ENCODE measurements around the gene MUC5B.
"Not testable (repeated sequence)": the region's sequence is repeated elsewhere in the genome, so short reads cannot be mapped to it uniquely, and the experiment has no call there.

Gene MUC5B

GRCh38 chr11:1222491-1223345, at the start of gene MUC5B:
Gene MUC5B, plus strand, starts transcription at chr11:1223066. Its CDS starts 58 bp downstream, at chr11:1223124.
- DNase-seq (ENCODE audit: low spot score), result no peak

- not testable (repeated sequence) for DNase-seq (ENCODE audit: low spot score)
Measured at GRCh38 chr11:1173396-1173795, 49.5 kb upstream of the MUC5B start.

GRCh38 chr11:1174441-1175370, 48.2 kb upstream of the MUC5B start:
- no peak for DNase-seq (ENCODE audit: low spot score)

- no peak for DNase-seq (ENCODE audit: low spot score)
Measured at GRCh38 chr11:1175461-1176223, 47.2 kb upstream of the MUC5B start.

- no peak for DNase-seq (ENCODE audit: low spot score)
Measured at GRCh38 chr11:1176224-1177019, 46.4 kb upstream of the MUC5B start.

- DNase-seq (ENCODE audit: low spot score), result no peak
Measured at GRCh38 chr11:1177020-1177770, 45.7 kb upstream of the MUC5B start.

- DNase-seq (ENCODE audit: low spot score), result no peak
Measured at GRCh38 chr11:1177771-1178090, 45.1 kb upstream of the MUC5B start.

GRCh38 chr11:1178201-1178885, 44.5 kb upstream of the MUC5B start:
- no peak for DNase-seq (ENCODE audit: low spot score)

- no peak for DNase-seq (ENCODE audit: low spot score)
Measured at GRCh38 chr11:1178906-1179305, 44.0 kb upstream of the MUC5B start.

GRCh38 chr11:1179641-1180040, 43.2 kb upstream of the MUC5B start:
- DNase-seq (ENCODE audit: low spot score), result no peak

GRCh38 chr11:1180171-1180570, 42.7 kb upstream of the MUC5B start:
- DNase-seq (ENCODE audit: low spot score), result no peak

GRCh38 chr11:1180947-1181391, 41.9 kb upstream of the MUC5B start:
- no peak for DNase-seq (ENCODE audit: low spot score)

GRCh38 chr11:1181420-1181819, 41.4 kb upstream of the MUC5B start:
- DNase-seq (ENCODE audit: low spot score), result no peak

GRCh38 chr11:1181853-1182535, 40.9 kb upstream of the MUC5B start:
- DNase-seq (ENCODE audit: low spot score), result no peak

GRCh38 chr11:1184139-1184538, 38.7 kb upstream of the MUC5B start:
- DNase-seq (ENCODE audit: low spot score), result not testable (repeated sequence)

GRCh38 chr11:1188451-1189130, 34.3 kb upstream of the MUC5B start:
- not testable (repeated sequence) for DNase-seq (ENCODE audit: low spot score)

- DNase-seq (ENCODE audit: low spot score), result not testable (repeated sequence)
Measured at GRCh38 chr11:1189816-1190215, 33.0 kb upstream of the MUC5B start.

- not testable (repeated sequence) for DNase-seq (ENCODE audit: low spot score)
Measured at GRCh38 chr11:1191786-1192470, 30.9 kb upstream of the MUC5B start.

Measured in COLO829 (cell line).